ENCODE results near the gene SMC1A.
"Not testable (repeated sequence)": the region's sequence is repeated elsewhere in the genome, so short reads cannot be mapped to it uniquely, and the experiment has no call there.

The SMC1A gene

GRCh38 chrX:53422086-53422860 is at the start of gene SMC1A:
TSS of gene SMC1A (minus strand) at chrX:53422654. CDS start at chrX:53422600, 54 bp downstream.
- in situ Hi-C loops (cut with MboI; ENCODE audit: low sequenced_read_pairs) = no loop called here

- in situ Hi-C loops (cut with MboI; ENCODE audit: low sequenced_read_pairs) = no loop called here
Observed at GRCh38 chrX:53471346-53471745, 48.9 kb upstream of the SMC1A start.

GRCh38 chrX:53468659-53469058 is 46.2 kb upstream of the SMC1A start:
- in situ Hi-C loops (cut with MboI; ENCODE audit: low sequenced_read_pairs) = not testable (repeated sequence)

- in situ Hi-C loops (cut with MboI; ENCODE audit: low sequenced_read_pairs) = no loop called here
Observed at GRCh38 chrX:53458082-53458481, 35.6 kb upstream of the SMC1A start.

DNA sequence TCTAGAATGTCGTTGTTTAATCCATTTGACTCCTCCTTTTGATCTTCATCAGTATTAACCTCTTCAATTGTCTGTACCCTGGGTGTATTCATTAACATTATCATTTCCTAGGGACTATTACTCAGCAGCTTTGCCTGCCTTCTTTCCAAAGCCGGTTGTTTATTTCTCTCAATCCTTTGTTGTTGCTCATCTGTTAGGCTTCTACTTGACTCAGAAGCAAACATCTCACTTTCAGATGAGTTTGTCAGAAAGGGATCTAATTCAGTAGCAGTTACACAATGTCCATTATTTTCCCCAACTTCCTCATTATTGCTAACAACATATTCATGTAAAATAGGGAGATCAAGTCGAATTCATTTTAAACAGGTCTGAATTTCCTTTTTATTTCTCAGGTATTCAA is 33.8 kb upstream of the SMC1A start:
- in situ Hi-C loops (cut with MboI; ENCODE audit: low sequenced_read_pairs) = no loop called here

GRCh38 chrX:53452812-53453211 is 30.4 kb upstream of the SMC1A start:
- in situ Hi-C loops (cut with MboI; ENCODE audit: low sequenced_read_pairs) = no loop called here

- in situ Hi-C loops (cut with MboI; ENCODE audit: low sequenced_read_pairs) = no loop called here
Observed at GRCh38 chrX:53449632-53450031, 27.2 kb upstream of the SMC1A start.

- in situ Hi-C loops (cut with MboI; ENCODE audit: low sequenced_read_pairs) = no loop called here
Observed at GRCh38 chrX:53447441-53447840, 25.0 kb upstream of the SMC1A start.

DNA sequence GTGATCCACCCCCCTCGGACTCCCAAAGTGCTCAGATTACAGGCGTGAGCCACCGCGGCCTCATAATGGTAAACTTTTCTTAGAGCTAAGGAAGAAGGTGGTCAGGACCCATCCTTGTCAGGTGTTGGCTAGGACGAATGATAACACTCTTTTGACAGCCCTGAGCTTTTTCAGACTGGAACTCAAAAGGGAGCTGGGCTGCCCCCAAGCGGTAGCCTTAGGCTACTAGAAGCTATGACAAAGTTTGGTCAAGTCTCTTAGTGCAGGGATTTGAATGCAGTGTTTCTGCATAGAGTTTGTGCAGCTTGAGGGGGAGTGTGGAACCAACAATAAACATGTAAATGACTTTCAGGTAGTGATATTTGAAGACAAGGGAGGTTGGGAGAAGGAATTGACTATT is 23.5 kb upstream of the SMC1A start:
- in situ Hi-C loops (cut with MboI; ENCODE audit: low sequenced_read_pairs) = no loop called here

DNA sequence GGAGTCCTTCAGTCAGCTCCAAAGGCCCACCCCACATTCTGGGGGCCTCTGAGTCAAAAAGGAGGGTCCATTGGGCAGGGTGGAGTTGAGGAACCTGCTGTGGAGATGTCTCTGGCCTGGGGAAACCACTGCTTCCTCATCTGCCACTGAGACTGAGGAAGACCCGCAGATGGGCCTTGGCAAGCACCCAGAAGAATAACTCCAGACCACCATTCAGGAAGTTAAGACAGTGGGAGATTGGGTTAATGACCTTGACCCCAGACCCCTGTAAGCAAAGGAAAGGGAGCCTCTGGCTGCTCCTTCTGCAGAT is 19.8 kb upstream of the SMC1A start:
- in situ Hi-C loops (cut with MboI; ENCODE audit: low sequenced_read_pairs) = no loop called here

GRCh38 chrX:53441531-53442321 is 19.3 kb upstream of the SMC1A start:
- in situ Hi-C loops (cut with MboI; ENCODE audit: low sequenced_read_pairs) = no loop called here

DNA sequence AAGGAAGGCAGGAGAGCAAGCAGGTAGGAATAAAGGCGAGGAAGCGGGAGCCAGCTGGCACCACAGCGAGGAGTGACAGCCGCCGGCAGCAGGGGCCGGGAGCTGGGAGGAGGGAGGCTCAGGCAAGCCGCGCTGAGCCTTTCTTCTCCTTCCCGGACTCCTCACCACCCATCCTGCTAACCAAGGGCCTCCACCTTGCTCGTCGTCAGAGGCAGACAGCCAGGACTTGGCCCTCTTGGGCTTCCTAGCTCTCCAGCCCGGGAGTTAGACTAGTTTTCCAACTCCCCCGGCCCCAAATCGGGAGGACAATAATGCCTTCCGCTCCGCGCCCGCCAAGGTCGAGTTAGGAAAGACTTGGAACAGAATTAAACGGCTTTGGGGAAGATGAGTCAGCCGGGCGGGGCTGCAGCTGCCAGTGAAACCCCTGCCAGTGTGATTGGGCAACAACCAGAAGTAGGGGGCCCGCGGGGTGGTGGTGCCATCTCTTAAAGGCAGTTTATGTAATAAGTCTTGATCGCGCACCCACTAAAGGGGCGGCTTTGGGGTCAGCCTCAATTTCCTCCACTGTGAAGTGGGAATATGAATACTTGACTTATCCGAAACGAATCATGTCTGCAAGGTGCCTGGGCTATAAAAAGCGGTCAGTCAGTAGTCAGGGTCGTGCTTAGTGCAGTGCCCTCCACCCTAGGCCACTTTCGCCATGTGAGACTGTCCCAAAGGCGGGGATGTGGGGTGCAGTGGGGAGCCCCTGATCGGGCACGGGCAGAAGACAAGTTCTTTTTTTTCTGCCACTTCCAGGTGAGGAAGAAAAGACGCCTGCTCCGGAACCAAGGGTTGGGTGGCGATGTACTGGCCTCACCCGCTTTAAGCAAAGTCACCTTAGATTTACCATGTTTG is 18.4 kb upstream of the SMC1A start:
- in situ Hi-C loops (cut with MboI; ENCODE audit: low sequenced_read_pairs) = no loop called here

DNA sequence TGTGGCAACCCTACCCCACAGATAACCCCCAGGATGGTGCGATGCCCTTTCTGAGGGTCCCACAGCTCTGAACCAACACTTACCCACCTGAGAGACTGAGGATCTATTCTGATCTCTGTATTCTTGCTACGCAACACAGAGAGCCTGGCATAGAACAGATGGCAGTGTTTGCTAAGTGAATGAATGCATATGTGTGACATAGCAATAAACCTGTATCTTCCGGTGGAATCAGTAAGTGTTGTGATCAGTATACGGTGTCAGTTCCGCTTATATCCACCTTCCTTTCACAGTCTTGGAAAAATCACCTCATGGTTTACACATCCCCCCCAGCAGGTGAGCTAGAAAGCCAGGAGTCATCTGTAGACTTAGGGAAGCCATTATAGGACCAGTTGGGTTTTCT is 17.6 kb upstream of the SMC1A start:
- in situ Hi-C loops (cut with MboI; ENCODE audit: low sequenced_read_pairs) = no loop called here

DNA sequence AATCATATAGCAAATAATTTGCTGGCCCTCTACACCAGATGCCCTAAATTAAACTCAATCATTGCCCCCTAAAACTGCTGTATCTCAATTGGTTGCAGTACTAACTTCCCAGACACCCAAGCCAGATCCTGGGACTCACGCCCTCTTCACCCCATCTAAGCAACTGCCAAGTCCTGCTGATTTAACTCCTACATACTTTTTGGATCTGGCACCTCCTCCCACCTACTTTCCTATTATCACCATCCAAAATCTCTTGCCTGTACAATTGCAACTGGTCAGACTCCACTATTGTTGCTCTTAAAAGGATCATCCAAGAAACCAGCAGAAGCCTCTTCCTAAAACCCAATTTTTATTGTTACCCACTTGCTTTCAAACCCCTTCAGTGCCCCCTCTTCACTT is 16.4 kb upstream of the SMC1A start:
- in situ Hi-C loops (cut with MboI; ENCODE audit: low sequenced_read_pairs) = loop anchor here (10.0 kb wide), 1 partner anchor 124 kb away; no protein-coding TSS in a partner anchor

DNA sequence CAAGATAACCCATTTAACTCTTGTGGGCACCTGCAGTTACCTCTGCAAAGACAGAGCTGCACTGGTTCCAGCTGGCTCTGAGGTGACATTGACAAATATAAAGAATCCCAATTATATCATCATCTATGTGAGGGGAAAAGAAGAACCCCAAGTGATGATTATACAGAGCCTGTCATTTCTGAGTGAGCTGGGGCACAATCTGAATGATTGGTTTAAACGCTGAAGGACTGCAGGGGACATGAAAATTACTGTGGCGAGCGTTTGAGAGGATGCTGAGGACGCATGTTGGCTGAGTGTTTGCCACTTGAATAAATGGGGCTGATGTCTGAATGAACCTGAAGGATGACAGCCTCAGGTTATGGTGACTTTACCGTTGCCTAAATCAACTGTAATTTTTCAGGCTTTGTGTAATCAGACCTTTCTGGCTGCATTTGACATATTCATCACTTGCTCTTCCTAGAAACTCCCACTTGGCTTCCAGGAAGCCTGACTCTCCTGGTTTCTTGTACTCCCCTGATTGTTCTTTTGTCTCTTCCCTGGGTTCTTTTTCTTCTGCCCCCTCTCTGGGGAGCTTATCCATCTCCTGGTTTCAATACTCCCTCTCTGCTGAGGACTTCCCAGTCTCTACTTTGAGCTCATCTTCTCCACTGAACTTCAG is 15.8 kb upstream of the SMC1A start:
- in situ Hi-C loops (cut with MboI; ENCODE audit: low sequenced_read_pairs) = loop anchor here (10.0 kb wide), 1 partner anchor 124 kb away; no protein-coding TSS in a partner anchor

- in situ Hi-C loops (cut with MboI; ENCODE audit: low sequenced_read_pairs) = loop anchor here (10.0 kb wide), 1 partner anchor 122 kb away; no protein-coding TSS in a partner anchor
Observed at GRCh38 chrX:53437206-53437605, 14.8 kb upstream of the SMC1A start.

GRCh38 chrX:53435997-53436396 is 13.5 kb upstream of the SMC1A start:
- in situ Hi-C loops (cut with MboI; ENCODE audit: low sequenced_read_pairs) = loop anchor here (10.0 kb wide), 1 partner anchor 121 kb away; no protein-coding TSS in a partner anchor

DNA sequence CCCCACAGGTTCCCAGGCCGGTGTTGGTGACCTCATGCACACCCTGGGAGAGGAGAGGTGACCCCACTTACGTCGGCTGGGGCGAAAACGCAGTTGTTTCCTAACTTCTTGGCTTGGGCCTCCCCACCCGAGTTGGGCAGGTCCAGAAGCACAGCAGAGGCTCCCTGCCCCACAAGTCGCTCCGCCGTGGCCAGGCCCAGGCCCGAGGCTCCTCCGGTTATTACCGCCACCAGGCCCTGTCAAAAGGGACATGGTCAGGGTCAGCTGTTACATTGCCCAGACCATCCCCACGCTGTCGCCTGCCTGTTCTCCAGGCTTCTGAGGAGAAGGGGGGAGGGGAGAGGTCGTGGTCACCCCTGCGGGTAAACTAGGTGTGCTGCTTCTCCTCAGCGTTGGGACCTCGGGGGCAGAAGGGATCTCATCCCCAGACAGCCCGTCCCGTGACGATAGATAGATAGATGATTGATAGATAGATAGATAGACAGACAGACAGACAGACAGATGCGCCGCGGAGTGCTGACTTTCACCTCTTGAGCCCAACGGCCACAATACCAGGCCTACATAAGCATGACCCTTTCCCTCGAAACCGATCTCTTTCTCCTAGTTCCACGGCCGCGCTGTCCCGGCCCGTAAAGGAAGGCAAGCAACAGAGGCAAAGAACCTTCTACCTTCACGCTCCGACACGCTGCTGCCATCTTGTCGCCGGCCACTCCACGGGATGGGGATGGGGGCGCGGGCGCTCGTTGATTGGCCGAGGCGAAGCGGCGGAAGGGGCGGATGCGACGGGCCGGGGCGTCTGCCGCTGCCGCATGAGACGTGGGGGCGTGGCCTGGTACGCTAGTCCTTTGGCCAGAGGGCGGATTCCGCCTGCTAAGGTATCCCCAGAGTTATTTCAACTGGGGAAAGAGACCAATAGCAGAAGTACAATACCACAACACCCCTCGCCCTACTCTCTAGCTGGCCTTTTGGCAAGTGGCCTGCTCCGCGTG is 11.5 kb upstream of the SMC1A start, which contains the start of gene HSD17B10:
Gene HSD17B10 (minus strand): TSS at position 720 of the 989 bp plus-strand sequence. CDS start 25 bp downstream, at position 695.
- in situ Hi-C loops (cut with MboI; ENCODE audit: low sequenced_read_pairs) = loop anchor here (10.0 kb wide), 1 partner anchor 119 kb away; no protein-coding TSS in a partner anchor

GRCh38 chrX:53430231-53430630 is 7.8 kb upstream of the SMC1A start:
- in situ Hi-C loops (cut with MboI; ENCODE audit: low sequenced_read_pairs) = loop anchor here (10.0 kb wide), 1 partner anchor 115 kb away; no protein-coding TSS in a partner anchor

Data from HL-60/S4 treated with retinoic acid at 250 ng/mL for 4 days and 3 days (cell line).